SK-N-SH treated with all-trans-retinoic acid at 6 μM for 48 hours (cell line): Measurements from ENCODE around the gene BCDIN3D.
A peak's percentile ranks its signal among the peaks of the same experiment; 100 is the strongest.

Experiments
- ATAC-seq: fragments of 200-7000 bp; cut with Tn5 transposase; 3 replicates; pipeline ENCODE4 v1.9.1; 2020; ENCODE audit warnings: mild to moderate bottlenecking, moderate library complexity
- ARNTL ChIP-seq: fragments of 450-650 bp; formaldehyde crosslinking; IDR thresholded peaks from 2 replicates; pipeline ENCODE4 v1.5.0; 2020; ENCODE audit warnings: low read depth, mild to moderate bottlenecking, moderate library complexity, borderline replicate concordance
- BACH2 ChIP-seq: fragments of 250-450 bp; sonication (Bioruptor Pico); IDR thresholded peaks from 2 replicates; pipeline ENCODE4 v1.9.0; 2021; ENCODE audit warnings: mild to moderate bottlenecking, borderline replicate concordance
- ESRRG ChIP-seq: fragments of 250-450 bp; sonication (Bioruptor Pico); IDR thresholded peaks from 2 replicates; pipeline ENCODE4 v1.6.1; 2021; ENCODE audit warnings: mild to moderate bottlenecking
- GLIS3 ChIP-seq: fragments of 250-450 bp; sonication (Bioruptor Pico); IDR thresholded peaks from 2 replicates; pipeline ENCODE4 v1.5.0; 2020; ENCODE audit warnings: mild to moderate bottlenecking, moderate library complexity
- ISL1 ChIP-seq: fragments of 250-450 bp; sonication (Bioruptor Pico); IDR thresholded peaks from 2 replicates; pipeline ENCODE4 v2.1.2; 2022; ENCODE audit warnings: mild to moderate bottlenecking, moderate library complexity
- OSR1 ChIP-seq: fragments of 250-450 bp; sonication (Bioruptor Pico); IDR thresholded peaks from 2 replicates; pipeline ENCODE4 v1.8.0; 2022; ENCODE audit warnings: moderate library complexity, mild to moderate bottlenecking, inconsistent platforms
- PPARA ChIP-seq: fragments of 250-450 bp; sonication (Bioruptor Pico); IDR thresholded peaks from 2 replicates; pipeline ENCODE4 v1.5.0; 2020; ENCODE audit warnings: mild to moderate bottlenecking, borderline replicate concordance
- RARB ChIP-seq: fragments of 250-450 bp; sonication (Bioruptor Pico); IDR thresholded peaks from 2 replicates; pipeline ENCODE4 v1.8.0; 2021; ENCODE audit warnings: mild to moderate bottlenecking, moderate library complexity
- SNAI2 ChIP-seq: fragments of 250-450 bp; sonication (Bioruptor Pico); IDR thresholded peaks from 2 replicates; pipeline ENCODE4 v1.5.0; 2020; ENCODE audit warnings: mild to moderate bottlenecking, moderate library complexity
- TCF4 ChIP-seq: fragments of 250-450 bp; sonication (Bioruptor Pico); IDR thresholded peaks from 2 replicates; pipeline ENCODE4 v1.8.0; 2021; ENCODE audit warnings: mild to moderate bottlenecking, moderate library complexity, borderline replicate concordance
- TOX ChIP-seq: fragments of 250-450 bp; sonication (Bioruptor Pico); IDR thresholded peaks from 2 replicates; pipeline ENCODE4 v1.8.0; 2021; ENCODE audit warnings: mild to moderate bottlenecking, moderate library complexity, borderline replicate concordance
- ZC3H10 ChIP-seq: fragments of 250-450 bp; sonication (Bioruptor Pico); IDR thresholded peaks from 2 replicates; pipeline ENCODE4 v1.5.1; 2021; ENCODE audit warnings: mild to moderate bottlenecking, moderate library complexity
- ZFP3 ChIP-seq: fragments of 250-450 bp; sonication (Bioruptor Pico); IDR thresholded peaks from 2 replicates; pipeline ENCODE4 v1.5.0; 2020; ENCODE audit warnings: mild to moderate bottlenecking, moderate library complexity
- ZFP30 ChIP-seq: fragments of 450-650 bp; formaldehyde crosslinking; IDR thresholded peaks from 2 replicates; pipeline ENCODE4 v1.5.0; 2022; ENCODE audit warnings: mild to moderate bottlenecking, moderate library complexity
- ZNF565 ChIP-seq: fragments of 450-650 bp; formaldehyde crosslinking; conservative IDR thresholded peaks from 2 replicates; pipeline ENCODE4 v1.5.0; 2020; ENCODE audit warnings: low read depth, mild to moderate bottlenecking, moderate library complexity
- ZNF70 ChIP-seq: fragments of 450-650 bp; formaldehyde crosslinking; IDR thresholded peaks from 2 replicates; pipeline ENCODE4 v1.5.0; 2020; ENCODE audit warnings: mild to moderate bottlenecking, moderate library complexity
- ZNF8 ChIP-seq: fragments of 450-650 bp; formaldehyde crosslinking; IDR thresholded peaks from 2 replicates; pipeline ENCODE4 v1.5.0; 2020; ENCODE audit warnings: mild to moderate bottlenecking, moderate library complexity
- TF ChIP-seq, protein P1 (sequence below): fragments of 250-450 bp; sonication (Bioruptor Pico); IDR thresholded peaks from 2 replicates; pipeline ENCODE4 v1.5.1; 2021; ENCODE audit warnings: mild to moderate bottlenecking, moderate library complexity
- TF ChIP-seq, protein P2 (sequence below): fragments of 250-450 bp; sonication (Bioruptor Pico); IDR thresholded peaks from 2 replicates; pipeline ENCODE4 v1.8.0; 2020; ENCODE audit warnings: mild to moderate bottlenecking, moderate library complexity, borderline replicate concordance
- TF ChIP-seq, protein P3 (sequence below): fragments of 250-450 bp; sonication (Bioruptor Pico); IDR thresholded peaks from 2 replicates; pipeline ENCODE4 v1.5.1; 2020; ENCODE audit warnings: low read depth, mild to moderate bottlenecking, moderate library complexity
- TF ChIP-seq, protein P4 (sequence below): fragments of 250-450 bp; sonication (Bioruptor Pico); IDR thresholded peaks from 2 replicates; pipeline ENCODE4 v1.5.0; 2020; ENCODE audit warnings: mild to moderate bottlenecking, moderate library complexity
- TF ChIP-seq, protein P5 (sequence below): fragments of 250-450 bp; sonication (Bioruptor Pico); IDR thresholded peaks from 2 replicates; pipeline ENCODE4 v1.8.0; 2021; ENCODE audit warnings: low read depth, mild to moderate bottlenecking, moderate library complexity, borderline replicate concordance

The BCDIN3D gene

DNA sequence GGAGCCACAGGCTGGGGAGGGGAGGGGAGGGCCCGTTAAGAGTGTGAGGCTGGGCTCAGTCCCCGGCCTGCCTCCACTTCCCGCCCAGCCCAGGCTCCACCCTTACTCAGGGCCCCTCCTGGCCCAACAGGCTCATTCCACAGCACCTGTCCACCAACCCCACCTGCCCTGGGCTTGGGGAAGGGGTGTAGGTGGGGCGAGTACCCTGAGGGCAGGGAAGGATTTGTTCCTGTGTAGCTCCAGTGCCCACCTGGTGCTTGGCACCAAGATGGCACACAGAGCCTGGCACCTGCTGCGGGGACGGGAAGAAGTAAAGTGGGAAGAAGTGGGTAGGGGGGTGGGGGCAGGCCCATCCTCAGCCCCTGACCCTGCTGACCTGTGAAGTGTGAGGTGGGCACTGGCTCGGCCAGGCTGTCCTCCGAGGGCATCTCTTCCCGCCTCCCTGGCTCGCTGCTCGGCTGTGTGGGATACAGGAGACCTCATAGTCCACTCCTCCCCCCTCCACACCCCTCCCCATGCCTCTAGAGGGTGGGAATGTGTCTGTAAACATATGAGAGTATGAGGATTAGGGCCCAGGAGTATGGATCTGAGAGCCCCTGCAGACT lies 49.8 kb downstream of the BCDIN3D start:
- peak; percentile 14 for ATAC-seq
- no peak for TF ChIP-seq ZFP30 (CRISPR knock-in tag)
- no peak for TF ChIP-seq BACH2 (CRISPR knock-in tag)
- no peak for TF ChIP-seq SNAI2 (CRISPR knock-in tag)
- TF ChIP-seq OSR1 (CRISPR knock-in tag), result no peak
- TF ChIP-seq, protein P1, sequence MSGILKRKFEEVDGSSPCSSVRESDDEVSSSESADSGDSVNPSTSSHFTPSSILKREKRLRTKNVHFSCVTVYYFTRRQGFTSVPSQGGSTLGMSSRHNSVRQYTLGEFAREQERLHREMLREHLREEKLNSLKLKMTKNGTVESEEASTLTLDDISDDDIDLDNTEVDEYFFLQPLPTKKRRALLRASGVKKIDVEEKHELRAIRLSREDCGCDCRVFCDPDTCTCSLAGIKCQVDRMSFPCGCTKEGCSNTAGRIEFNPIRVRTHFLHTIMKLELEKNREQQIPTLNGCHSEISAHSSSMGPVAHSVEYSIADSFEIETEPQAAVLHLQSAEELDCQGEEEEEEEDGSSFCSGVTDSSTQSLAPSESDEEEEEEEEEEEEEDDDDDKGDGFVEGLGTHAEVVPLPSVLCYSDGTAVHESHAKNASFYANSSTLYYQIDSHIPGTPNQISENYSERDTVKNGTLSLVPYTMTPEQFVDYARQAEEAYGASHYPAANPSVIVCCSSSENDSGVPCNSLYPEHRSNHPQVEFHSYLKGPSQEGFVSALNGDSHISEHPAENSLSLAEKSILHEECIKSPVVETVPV (CRISPR knock-in tag), result no peak
- no peak for TF ChIP-seq TOX
- TF ChIP-seq ESRRG (CRISPR knock-in tag), result no peak

DNA sequence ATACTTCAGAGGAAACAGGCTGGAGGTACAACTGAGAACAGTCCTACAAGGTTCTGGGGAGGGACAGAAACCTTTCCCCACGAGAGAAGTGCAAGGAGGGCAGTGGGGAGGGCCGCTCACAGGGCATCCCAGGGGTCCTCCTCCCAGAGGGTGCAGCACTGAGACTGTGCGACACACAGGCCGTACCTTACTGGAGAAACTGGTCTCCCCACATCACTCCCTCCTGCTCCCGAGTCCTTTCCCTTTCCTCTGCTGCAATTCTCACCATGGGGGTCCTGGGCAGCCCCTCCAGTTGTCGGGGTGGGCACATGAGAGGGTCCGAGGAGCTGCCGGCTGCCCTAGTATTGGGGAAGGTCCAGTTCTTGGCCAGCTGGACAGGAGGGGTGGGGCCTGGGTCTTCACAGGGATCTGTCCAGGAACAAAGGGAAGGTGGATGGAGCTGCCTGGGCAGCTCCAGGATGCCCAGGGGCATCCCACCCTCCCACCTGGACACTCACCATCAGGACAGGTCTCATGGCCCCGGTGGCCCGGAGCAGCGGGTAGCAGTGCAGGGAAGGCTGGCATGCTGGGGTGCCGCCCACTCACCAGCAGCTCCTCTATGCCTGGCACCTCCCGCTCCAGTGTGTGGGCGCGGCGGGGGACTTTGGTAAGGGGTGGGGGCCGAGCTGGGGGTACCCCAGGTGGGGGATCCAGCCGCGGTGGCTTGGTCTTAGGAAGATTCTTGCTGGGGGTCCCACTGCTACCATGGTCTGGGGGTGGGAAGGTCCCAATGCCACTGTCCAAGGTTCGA lies 50.5 kb downstream of the BCDIN3D start:
- TF ChIP-seq, protein P2, sequence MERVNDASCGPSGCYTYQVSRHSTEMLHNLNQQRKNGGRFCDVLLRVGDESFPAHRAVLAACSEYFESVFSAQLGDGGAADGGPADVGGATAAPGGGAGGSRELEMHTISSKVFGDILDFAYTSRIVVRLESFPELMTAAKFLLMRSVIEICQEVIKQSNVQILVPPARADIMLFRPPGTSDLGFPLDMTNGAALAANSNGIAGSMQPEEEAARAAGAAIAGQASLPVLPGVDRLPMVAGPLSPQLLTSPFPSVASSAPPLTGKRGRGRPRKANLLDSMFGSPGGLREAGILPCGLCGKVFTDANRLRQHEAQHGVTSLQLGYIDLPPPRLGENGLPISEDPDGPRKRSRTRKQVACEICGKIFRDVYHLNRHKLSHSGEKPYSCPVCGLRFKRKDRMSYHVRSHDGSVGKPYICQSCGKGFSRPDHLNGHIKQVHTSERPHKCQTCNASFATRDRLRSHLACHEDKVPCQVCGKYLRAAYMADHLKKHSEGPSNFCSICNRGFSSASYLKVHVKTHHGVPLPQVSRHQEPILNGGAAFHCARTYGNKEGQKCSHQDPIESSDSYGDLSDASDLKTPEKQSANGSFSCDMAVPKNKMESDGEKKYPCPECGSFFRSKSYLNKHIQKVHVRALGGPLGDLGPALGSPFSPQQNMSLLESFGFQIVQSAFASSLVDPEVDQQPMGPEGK (CRISPR knock-in tag), result no peak
- no peak for TF ChIP-seq OSR1 (CRISPR knock-in tag)
- no peak for TF ChIP-seq ISL1
- TF ChIP-seq, protein P3, sequence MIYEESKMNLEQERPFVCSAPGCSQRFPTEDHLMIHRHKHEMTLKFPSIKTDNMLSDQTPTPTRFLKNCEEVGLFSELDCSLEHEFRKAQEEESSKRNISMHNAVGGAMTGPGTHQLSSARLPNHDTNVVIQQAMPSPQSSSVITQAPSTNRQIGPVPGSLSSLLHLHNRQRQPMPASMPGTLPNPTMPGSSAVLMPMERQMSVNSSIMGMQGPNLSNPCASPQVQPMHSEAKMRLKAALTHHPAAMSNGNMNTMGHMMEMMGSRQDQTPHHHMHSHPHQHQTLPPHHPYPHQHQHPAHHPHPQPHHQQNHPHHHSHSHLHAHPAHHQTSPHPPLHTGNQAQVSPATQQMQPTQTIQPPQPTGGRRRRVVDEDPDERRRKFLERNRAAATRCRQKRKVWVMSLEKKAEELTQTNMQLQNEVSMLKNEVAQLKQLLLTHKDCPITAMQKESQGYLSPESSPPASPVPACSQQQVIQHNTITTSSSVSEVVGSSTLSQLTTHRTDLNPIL, result no peak
- TF ChIP-seq RARB (CRISPR knock-in tag), result no peak
- TF ChIP-seq ZC3H10 (CRISPR knock-in tag), result no peak
- TF ChIP-seq TCF4 (CRISPR knock-in tag), result no peak
- TF ChIP-seq, protein P4, sequence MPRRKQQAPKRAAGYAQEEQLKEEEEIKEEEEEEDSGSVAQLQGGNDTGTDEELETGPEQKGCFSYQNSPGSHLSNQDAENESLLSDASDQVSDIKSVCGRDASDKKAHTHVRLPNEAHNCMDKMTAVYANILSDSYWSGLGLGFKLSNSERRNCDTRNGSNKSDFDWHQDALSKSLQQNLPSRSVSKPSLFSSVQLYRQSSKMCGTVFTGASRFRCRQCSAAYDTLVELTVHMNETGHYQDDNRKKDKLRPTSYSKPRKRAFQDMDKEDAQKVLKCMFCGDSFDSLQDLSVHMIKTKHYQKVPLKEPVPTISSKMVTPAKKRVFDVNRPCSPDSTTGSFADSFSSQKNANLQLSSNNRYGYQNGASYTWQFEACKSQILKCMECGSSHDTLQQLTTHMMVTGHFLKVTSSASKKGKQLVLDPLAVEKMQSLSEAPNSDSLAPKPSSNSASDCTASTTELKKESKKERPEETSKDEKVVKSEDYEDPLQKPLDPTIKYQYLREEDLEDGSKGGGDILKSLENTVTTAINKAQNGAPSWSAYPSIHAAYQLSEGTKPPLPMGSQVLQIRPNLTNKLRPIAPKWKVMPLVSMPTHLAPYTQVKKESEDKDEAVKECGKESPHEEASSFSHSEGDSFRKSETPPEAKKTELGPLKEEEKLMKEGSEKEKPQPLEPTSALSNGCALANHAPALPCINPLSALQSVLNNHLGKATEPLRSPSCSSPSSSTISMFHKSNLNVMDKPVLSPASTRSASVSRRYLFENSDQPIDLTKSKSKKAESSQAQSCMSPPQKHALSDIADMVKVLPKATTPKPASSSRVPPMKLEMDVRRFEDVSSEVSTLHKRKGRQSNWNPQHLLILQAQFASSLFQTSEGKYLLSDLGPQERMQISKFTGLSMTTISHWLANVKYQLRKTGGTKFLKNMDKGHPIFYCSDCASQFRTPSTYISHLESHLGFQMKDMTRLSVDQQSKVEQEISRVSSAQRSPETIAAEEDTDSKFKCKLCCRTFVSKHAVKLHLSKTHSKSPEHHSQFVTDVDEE (CRISPR knock-in tag), result no peak
- TF ChIP-seq ZFP30 (CRISPR knock-in tag), result no peak
- TF ChIP-seq, all 23 proteins: peak for 0
- ATAC-seq, result no peak

DNA sequence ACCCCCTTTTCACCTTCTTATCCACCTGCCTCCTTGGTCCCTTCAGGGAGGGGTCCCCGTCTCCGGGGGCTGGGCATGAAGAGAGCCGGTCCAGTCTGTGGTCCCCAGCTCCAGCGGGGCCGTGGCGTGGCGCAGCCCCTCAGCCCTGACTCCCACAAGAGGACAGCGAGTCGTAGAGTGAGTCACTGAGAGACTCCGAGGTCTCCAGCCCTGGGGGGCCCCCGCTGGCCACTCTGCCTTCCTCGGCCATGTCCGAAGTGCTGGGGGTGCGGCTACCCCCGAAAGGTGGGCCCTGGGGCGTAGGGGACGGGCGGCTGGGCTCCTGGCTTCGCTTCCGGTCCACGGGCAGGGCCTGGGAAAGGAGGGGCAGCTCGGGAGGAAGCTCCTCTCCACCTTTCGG lies 51.2 kb downstream of the BCDIN3D start:
- no peak for ATAC-seq
- TF ChIP-seq OSR1 (CRISPR knock-in tag) (no peak), ZNF565 (no peak), ESRRG (CRISPR knock-in tag) (no peak), ARNTL (no peak), ZNF70 (CRISPR knock-in tag) (no peak), ZFP3 (CRISPR knock-in tag) (no peak), SNAI2 (CRISPR knock-in tag) (no peak), ZNF8 (CRISPR knock-in tag) (no peak), GLIS3 (CRISPR knock-in tag) (no peak), ZFP30 (CRISPR knock-in tag) (no peak), TOX (no peak), ISL1 (no peak), TCF4 (CRISPR knock-in tag) (no peak), ZC3H10 (CRISPR knock-in tag) (no peak), PPARA (CRISPR knock-in tag) (no peak), RARB (CRISPR knock-in tag) (no peak)
- TF ChIP-seq, protein P4 (CRISPR knock-in tag), result no peak
- TF ChIP-seq, protein P5, sequence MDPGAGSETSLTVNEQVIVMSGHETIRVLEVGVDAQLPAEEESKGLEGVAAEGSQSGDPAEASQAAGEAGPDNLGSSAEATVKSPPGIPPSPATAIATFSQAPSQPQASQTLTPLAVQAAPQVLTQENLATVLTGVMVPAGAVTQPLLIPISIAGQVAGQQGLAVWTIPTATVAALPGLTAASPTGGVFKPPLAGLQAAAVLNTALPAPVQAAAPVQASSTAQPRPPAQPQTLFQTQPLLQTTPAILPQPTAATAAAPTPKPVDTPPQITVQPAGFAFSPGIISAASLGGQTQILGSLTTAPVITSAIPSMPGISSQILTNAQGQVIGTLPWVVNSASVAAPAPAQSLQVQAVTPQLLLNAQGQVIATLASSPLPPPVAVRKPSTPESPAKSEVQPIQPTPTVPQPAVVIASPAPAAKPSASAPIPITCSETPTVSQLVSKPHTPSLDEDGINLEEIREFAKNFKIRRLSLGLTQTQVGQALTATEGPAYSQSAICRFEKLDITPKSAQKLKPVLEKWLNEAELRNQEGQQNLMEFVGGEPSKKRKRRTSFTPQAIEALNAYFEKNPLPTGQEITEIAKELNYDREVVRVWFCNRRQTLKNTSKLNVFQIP (CRISPR knock-in tag), result no peak
- TF ChIP-seq, protein P1 (CRISPR knock-in tag), result no peak
